GM12892 (cell line): ENCODE measurements around the gene NBEA.

ENCODE experiments used
- POLR2A ChIP-seq: IDR thresholded peaks from 2 replicates; pipeline ENCODE4 v1.6.1; 2011; ENCODE audit warnings: low read depth, low read length, control low read depth
- POLR2AphosphoS5 ChIP-seq: IDR thresholded peaks from 2 replicates; pipeline ENCODE4 v1.6.1; 2011; ENCODE audit warnings: low read depth, low read length, control low read depth
- TAF1 ChIP-seq: IDR thresholded peaks from 2 replicates; pipeline ENCODE4 v1.6.1; 2011; ENCODE audit warnings: low read depth, mild to moderate bottlenecking, control low read depth, low read length, borderline replicate concordance

DNA sequence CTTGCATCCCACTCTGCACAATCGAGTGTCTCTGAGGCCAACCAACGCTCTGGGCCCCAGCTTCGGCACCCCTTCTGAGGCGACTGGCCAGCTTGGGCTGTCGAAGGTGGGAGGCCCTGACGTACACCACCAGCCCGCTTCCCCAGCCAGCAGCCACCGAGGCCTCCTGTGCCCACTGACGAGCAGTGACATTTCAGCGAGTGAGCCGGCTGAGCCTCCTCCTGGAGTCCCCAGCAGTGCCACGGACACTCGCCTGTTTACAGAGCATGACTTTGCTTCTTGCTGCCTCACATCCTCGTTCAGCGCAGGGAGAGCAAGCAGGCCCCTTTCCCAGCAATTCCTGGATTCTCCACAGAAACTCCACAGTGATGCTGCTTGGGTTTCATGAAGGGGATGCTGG is 774.7 kb downstream of the NBEA start:
- no peak for TF ChIP-seq TAF1
- no peak for TF ChIP-seq POLR2A
- TF ChIP-seq POLR2AphosphoS5, result no peak
